Lower leg skin (tissue), 4 donors: ENCODE results near the gene FCF1. TPM values are rescaled to one million over a fixed set of nuclear protein-coding genes. Genes with fewer than 3 reads are reported as not detected.

Experiments used
- DNase-seq, 2 donors: peaks; one replicate each; pipeline ENCODE4 v3.0.0-alpha.2; 2019; ENCODE audit warnings: low spot score in 2 of 2
- H3K4me3 ChIP-seq: fragments of 200-600 bp; sonication (generic); 2 replicates; pipeline ENCODE4 v1.5.1; 2017; ENCODE audit warnings: mild to moderate bottlenecking, low read depth; ENCODE audit not compliant: poor library complexity, severe bottlenecking
- POLR2A ChIP-seq, 2 donors: fragments of 450-650 bp; IDR thresholded peaks; one replicate each; pipeline ENCODE4 v1.6.1; 2016 to 2017; ENCODE audit warnings: antibody characterized with exemption in 2 of 2, mild to moderate bottlenecking in 1 of 2, moderate library complexity in 1 of 2
- WGBS, 2 donors: methylation state at CpG; one replicate each; pipeline ENCODE4 v1.1.5; 2018; 5-methylcytosine and 5-hydroxymethylcytosine counted together
- intact Hi-C: fragments of 100-400 bp; cut with DNase I; formaldehyde crosslinking; loops from one replicate; pipeline ENCODE4 v1.15.0; 2023; ENCODE audit warnings: low total_unique reads
- total RNA-seq, 4 donors: library from RNA; depleted of rRNA; stranded (reverse); fragments of >200 nt; gene quantifications; one replicate each; pipeline ENCODE4 v1.1.0, GENCODE V29; 2016
- TF ChIP-seq, protein P1 (sequence below), 3 donors: fragments of 450-650 bp; IDR thresholded peaks; one replicate each; pipeline ENCODE4 v1.5.1; 2016; ENCODE audit warnings: antibody characterized with exemption in 3 of 3, mild to moderate bottlenecking in 3 of 3, moderate library complexity in 2 of 3

FCF1 gene
- total RNA-seq, 4 donors from 2014 or later: 14.3 to 20.7 (median 17.8) TPM

DNA sequence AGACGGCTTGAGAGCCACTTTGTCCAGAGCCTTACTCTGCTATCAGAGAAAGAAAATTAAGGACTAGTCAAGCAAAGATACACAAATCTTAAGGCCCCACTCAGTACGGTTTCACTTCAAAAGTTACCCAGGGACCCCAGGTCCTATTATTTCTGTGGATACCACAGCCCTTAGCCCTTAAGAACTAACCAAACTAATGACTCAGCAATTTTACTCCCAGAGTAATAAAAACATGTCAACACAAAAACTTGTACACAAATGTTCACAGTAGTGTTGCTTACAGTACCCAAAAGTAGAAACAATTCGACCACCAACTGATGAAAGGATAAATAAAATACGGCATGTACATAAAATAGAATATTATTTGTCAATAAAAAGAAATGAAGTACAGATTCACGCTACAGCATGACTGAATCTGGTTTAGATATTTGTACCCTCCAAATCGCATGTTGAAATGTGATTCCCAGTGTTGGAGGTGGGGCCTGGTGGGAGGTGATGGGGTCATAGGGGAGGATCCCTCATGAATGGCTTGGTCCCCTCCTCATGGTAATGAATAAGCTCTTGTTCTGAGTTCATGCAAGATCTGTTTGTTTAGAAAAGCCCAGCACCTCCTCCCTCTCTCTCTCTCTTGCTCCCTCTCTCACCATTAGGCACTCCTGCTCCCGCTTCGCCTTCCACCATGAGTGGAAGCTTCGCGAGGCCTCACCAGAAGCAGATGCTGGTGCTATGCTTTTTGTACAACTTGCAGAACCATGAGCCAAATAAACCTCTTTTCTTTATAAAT lies 30.6 kb upstream of the FCF1 start:
- TF ChIP-seq, protein P1, sequence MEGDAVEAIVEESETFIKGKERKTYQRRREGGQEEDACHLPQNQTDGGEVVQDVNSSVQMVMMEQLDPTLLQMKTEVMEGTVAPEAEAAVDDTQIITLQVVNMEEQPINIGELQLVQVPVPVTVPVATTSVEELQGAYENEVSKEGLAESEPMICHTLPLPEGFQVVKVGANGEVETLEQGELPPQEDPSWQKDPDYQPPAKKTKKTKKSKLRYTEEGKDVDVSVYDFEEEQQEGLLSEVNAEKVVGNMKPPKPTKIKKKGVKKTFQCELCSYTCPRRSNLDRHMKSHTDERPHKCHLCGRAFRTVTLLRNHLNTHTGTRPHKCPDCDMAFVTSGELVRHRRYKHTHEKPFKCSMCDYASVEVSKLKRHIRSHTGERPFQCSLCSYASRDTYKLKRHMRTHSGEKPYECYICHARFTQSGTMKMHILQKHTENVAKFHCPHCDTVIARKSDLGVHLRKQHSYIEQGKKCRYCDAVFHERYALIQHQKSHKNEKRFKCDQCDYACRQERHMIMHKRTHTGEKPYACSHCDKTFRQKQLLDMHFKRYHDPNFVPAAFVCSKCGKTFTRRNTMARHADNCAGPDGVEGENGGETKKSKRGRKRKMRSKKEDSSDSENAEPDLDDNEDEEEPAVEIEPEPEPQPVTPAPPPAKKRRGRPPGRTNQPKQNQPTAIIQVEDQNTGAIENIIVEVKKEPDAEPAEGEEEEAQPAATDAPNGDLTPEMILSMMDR (IDR thresholded peaks at IDR 0.05): no peak
- TF ChIP-seq POLR2A (IDR thresholded peaks at IDR 0.05): no peak
- H3K4me3 ChIP-seq: no peak overlapping the region
- DNase-seq: no peak
- WGBS, 2 donors: 86 to 90% methylated on average over 10 of the region's 10 CpGs
- intact Hi-C loops: no loop called here

DNA sequence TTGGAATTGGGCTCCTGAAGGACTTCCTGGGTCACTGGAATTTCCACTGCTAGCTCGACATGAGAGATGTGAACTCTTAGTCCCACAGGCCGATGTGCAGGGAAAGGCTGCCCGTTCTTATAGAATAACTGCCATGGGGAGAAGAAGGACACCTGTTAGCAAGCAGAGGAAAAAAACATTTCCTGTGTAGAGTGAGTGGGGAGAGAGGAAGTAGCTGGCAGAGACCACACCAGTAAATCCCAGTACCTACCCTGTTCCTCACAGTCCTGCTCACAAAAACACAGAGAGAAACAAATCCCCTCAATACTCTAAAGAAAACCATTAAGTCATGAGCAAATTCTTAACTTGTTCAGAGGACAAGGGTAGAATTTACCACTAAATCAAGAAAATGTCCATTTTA lies 29.5 kb upstream of the FCF1 start:
- DNase-seq: no peak
- TF ChIP-seq POLR2A (IDR thresholded peaks at IDR 0.05): no peak
- TF ChIP-seq, protein P1 (IDR thresholded peaks at IDR 0.05): no peak
- no peak overlapping the region for H3K4me3 ChIP-seq
- intact Hi-C loops: no loop called here
- 77 to 90% methylated on average over 3 of the region's 3 CpGs for WGBS, 2 donors

DNA sequence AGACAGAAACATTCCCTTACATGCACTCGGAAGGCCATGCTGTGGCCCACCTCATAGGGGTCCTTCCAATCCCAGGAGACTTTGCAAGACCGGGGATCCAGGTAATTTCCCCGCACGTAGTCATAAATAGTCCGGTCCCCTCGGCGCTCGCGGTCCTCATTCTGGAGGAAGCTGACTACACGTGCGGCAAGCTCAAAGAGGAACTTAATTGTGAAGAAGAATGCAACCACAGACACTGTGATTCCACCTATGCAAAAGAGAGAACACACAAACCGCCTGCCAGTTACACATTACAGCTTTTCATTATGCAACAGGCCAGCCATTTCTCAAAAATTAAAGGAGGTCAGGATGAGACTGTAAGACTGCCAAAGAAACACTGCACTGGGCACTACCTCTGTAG lies 28.5 kb upstream of the FCF1 start:
- intact Hi-C loops: no loop called here
- TF ChIP-seq, protein P1 (IDR thresholded peaks at IDR 0.05): no peak
- no peak for TF ChIP-seq POLR2A (IDR thresholded peaks at IDR 0.05)
- 81 to 85% methylated on average over 12 of the region's 12 CpGs for WGBS, 2 donors
- no peak overlapping the region for H3K4me3 ChIP-seq
- DNase-seq: no peak

DNA sequence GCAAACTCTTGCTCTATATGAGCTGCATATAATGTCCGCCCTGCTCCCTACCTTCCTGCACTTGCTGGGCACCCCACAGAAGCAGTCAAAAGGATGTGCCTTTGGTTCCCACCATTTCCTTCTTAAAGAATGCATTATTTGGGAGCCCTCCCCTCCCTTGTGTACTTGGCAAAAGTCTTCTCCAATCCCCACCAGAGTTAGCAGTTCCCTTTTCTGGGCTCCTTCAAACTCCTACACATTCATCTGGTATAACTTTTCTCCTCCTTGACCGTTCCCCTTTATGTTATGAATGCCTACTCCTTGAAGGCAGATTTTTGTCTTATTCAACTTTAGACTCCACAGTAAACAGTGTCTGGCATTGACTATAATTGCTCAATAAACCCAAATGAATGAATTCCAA lies 27.9 kb upstream of the FCF1 start:
- TF ChIP-seq, protein P1 (IDR thresholded peaks at IDR 0.05): no peak
- TF ChIP-seq POLR2A (IDR thresholded peaks at IDR 0.05): no peak
- no peak overlapping the region for H3K4me3 ChIP-seq
- 87 to 89% methylated on average over 2 of the region's 2 CpGs for WGBS, 2 donors
- no peak for DNase-seq
- intact Hi-C loops: no loop called here

DNA sequence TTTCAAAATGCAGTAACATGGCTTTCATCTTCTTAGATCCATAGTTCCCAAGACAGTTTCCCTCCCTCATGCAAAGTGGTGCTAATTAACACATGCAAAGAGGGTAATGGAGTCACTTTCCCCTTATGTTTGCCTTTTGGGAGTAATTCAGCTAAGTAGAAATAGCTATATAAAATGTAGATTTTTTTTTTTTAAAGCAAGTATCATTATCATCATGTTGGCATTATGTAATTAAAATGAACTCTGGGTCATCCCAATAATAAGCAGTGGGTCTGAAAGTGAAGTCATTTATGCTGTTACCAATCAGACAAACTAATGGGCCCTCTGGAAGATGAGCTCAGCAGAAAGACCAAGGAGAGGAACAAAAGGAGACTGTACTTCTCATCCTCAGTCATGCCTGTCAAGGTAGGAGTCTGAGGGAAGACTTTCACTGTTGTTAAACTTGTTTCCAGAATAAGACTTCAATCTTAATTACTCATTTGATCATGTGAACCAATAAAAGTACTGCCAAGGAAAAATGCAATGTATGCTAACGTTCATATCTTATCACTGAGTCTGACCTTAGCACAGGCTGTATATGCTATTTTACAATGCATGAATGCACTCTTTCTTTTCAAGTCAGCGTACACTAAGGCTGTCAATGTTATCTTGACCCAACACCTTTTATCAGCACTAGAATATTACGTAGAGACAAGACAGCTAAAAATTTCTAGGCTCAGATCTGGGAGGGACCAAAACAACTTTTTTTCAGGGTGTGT lies 26.8 kb upstream of the FCF1 start:
- no peak for DNase-seq
- TF ChIP-seq, protein P1 (IDR thresholded peaks at IDR 0.05): no peak
- TF ChIP-seq POLR2A (IDR thresholded peaks at IDR 0.05): no peak
- no peak overlapping the region for H3K4me3 ChIP-seq
- WGBS, 2 donors: 78 to 83% methylated on average over 3 of the region's 3 CpGs
- intact Hi-C loops: no loop called here
